Stimulated activated CD8-positive, alpha-beta memory T cell treated with anti-CD3 and anti-CD28 coated beads, Interleukin-15, amount 100 ng/mL, for 24 hours (primary cell): ENCODE results near the gene RSU1.

Source experiments
- DNase-seq: peaks from one replicate; pipeline ENCODE4 v3.0.0-alpha.2; 2020; ENCODE audit warnings: low read depth

Gene RSU1

GRCh38 chr10:16602104-16602775 is 215.0 kb downstream of the RSU1 start:
- no peak for DNase-seq

GRCh38 chr10:16599662-16600061 is 217.6 kb downstream of the RSU1 start:
- DNase-seq, result no peak

- no peak for DNase-seq
Observed at GRCh38 chr10:16597656-16598055, 219.6 kb downstream of the RSU1 start.

DNA sequence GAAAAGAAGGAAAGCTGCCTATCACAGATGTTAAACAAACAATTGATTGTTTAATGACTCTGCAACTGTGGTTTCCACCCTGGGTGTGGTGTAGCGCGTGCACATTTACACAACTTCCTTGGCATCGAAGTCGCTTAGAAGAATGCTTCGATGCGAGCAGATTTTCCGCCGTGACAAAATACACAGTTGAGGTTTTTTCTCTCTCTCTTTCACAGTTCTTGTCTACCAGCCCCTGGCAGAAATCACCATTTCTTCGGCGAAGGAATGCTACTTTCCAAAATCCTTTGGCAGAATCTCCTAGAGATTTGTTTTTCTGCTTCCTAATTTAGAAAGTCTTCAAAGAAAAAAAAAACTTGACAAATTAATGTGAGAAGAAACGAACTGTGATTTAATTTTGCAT is 224.8 kb downstream of the RSU1 start:
- no peak for DNase-seq

GRCh38 chr10:16586358-16587138 is 230.7 kb downstream of the RSU1 start:
- DNase-seq, result no peak

- no peak for DNase-seq
Observed at GRCh38 chr10:16585103-16585502, 232.1 kb downstream of the RSU1 start.

- DNase-seq, result no peak
Observed at GRCh38 chr10:16583382-16583781, 233.8 kb downstream of the RSU1 start.

GRCh38 chr10:16581202-16581601 is 236.0 kb downstream of the RSU1 start:
- no peak for DNase-seq

GRCh38 chr10:16570731-16571130 is 246.5 kb downstream of the RSU1 start:
- DNase-seq, result no peak

- no peak for DNase-seq
Observed at GRCh38 chr10:16566202-16566805, 250.9 kb downstream of the RSU1 start.

DNA sequence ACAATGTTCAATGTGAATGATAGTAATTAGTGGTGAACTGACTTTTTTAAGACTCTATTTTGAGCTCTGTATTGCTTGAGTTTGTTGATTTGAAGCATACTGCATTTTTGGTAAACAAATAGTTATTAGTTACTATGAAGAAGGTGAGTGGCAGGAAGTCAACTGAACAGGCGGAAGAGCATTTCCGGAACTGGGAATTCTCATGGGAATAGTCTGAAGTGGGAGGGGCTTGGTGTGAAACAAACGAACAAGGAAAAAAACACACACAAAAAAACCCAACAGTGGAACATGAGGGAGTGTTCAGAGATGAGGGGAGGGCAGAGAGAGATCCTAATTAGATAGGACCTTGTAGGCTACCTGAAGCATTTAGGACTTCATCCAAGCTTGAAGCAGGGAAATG is 251.6 kb downstream of the RSU1 start:
- DNase-seq, result no peak

GRCh38 chr10:16562891-16563290 is 254.3 kb downstream of the RSU1 start:
- no peak for DNase-seq

DNA sequence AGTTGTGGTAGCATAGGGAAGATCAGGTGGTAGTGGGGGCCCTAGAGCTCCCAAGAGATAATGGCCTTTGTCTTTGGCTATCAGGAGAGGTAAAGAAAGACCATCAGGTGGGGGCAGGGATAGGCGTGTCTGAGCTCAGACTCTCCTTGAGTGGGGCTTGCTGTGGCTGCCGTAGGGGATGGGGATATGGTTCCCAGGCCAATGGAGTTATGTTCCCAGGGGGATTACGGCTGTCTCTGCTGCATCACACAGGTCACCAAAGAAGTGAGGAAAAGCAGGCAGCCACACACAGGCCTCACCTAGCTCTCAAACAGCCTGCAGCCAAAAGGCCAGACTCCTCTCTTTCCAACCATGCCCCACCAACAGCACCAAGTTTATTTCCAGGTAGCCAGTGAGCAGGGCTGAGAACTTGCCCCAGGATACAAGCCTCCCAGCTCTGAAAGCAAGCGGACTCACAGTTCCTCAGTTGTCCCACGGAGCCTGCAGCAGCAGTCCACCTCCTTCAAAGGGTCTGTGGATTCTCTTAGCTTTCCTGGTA is 257.9 kb downstream of the RSU1 start:
- DNase-seq, result no peak

- DNase-seq, result no peak
Observed at GRCh38 chr10:16547973-16548372, 269.3 kb downstream of the RSU1 start.

- DNase-seq, result no peak
Observed at GRCh38 chr10:16545116-16545736, 272.0 kb downstream of the RSU1 start.

GRCh38 chr10:16544591-16544990 is 272.6 kb downstream of the RSU1 start:
- DNase-seq, result no peak

DNA sequence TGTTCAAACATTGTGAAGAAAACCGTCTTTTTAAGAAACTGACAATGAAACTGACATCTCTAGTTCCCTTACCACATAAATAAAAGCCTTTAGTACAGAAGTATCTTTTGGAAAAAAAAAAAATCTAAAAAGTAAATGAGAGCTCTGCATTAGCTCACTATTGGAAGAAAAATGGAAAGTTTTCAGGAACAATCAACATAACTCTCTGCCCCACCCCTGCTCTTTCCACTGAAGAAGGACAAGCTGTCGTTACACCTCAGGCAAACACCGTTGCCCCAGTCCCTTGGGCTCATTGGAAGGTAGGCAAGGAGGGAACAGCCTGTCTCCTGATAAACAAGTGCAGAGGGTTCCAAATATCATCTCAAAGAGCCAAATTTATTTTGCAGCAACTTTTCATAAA is 273.1 kb downstream of the RSU1 start:
- DNase-seq, result no peak
